ENCODE data around the gene TMEM59L. TPM values are rescaled to one million over a fixed set of nuclear protein-coding genes. Genes with fewer than 3 reads are reported as not detected.

Gene TMEM59L
- total RNA-seq, 2 experiments from 2014 or later, result 0.25 to 0.27 TPM

DNA sequence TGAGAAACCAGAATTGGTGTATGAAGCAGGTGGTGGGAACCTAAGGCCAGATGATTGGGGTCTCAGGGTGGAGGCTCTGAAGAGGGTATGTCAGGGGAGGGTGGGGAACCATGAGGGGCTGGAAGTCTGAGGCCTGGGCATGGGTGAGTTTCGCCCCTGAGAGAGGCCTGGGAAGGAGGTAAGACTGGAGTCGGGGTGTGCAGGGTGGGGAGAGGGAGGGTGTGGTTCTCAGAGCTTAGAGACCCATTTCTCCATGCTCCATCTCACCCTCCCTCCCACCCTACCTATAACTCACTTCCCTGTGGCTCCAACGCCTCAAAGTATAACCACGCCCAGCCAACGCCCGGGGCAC lies 23.1 kb downstream of the TMEM59L start:
- Histone ChIP-seq H3K9me3 (ENCODE audit: control insufficient read depth in 1 of 2, insufficient read depth in 1 of 2, low read length in 2 of 2) (no peaks in the 10 kb centered on the region), H3K27me3 (ENCODE audit: control insufficient read depth in 1 of 2, insufficient read depth in 2 of 2, low read length in 2 of 2) (no peaks in the 10 kb centered on the region), H3K4me3 (ENCODE audit: low read length) (no peak overlapping the region), H3K4me1 (ENCODE audit: insufficient read depth, low read length) (peaks cover 34% of the 10 kb centered on the region), H3K27ac (ENCODE audit: low read depth in 1 of 2, low read length in 2 of 2) (no peak overlapping the region), H3K36me3 (ENCODE audit: insufficient read depth, low read length) (no peaks in the 10 kb centered on the region)
- H3K9me3 Mint-ChIP-seq, result no peaks in the 10 kb centered on the region
- H3K4me1 Mint-ChIP-seq (ENCODE audit: low read depth), result peaks cover 35% of the 10 kb centered on the region
- H3K27ac Mint-ChIP-seq, result peak overlapping the region; percentile 83
- H3K27me3 Mint-ChIP-seq, result no peaks in the 10 kb centered on the region
- intact Hi-C loops (cut with DNase I, micrococcal nuclease), result loop anchor here (1.0 to 5.0 kb wide), 8 partner anchors 42 to 501 kb away; partner anchors contain the start of genes COPE (in 1 of the 2), DDX49 (in 1 of the 2), ELL (in 1 of the 2) and REX1BD (in 1 of the 2)
- DNase-seq (no peak), ATAC-seq (ENCODE audit: poor library complexity) (no peak)
- ChIA-PET POLR2A (interaction anchor here (1.7 kb wide), 1 partner anchor 47 kb away, joined by 10 read pairs; the partner anchor contains the start of gene REX1BD), CTCF (no interaction called here)
- H3K36me3 Mint-ChIP-seq (ENCODE audit: low read depth), result no peaks in the 10 kb centered on the region
- TF ChIP-seq, protein P1, sequence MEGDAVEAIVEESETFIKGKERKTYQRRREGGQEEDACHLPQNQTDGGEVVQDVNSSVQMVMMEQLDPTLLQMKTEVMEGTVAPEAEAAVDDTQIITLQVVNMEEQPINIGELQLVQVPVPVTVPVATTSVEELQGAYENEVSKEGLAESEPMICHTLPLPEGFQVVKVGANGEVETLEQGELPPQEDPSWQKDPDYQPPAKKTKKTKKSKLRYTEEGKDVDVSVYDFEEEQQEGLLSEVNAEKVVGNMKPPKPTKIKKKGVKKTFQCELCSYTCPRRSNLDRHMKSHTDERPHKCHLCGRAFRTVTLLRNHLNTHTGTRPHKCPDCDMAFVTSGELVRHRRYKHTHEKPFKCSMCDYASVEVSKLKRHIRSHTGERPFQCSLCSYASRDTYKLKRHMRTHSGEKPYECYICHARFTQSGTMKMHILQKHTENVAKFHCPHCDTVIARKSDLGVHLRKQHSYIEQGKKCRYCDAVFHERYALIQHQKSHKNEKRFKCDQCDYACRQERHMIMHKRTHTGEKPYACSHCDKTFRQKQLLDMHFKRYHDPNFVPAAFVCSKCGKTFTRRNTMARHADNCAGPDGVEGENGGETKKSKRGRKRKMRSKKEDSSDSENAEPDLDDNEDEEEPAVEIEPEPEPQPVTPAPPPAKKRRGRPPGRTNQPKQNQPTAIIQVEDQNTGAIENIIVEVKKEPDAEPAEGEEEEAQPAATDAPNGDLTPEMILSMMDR (IDR thresholded peaks at IDR 0.05), result no peak
- H3K4me3 Mint-ChIP-seq, result peak overlapping the region; percentile 91

DNA sequence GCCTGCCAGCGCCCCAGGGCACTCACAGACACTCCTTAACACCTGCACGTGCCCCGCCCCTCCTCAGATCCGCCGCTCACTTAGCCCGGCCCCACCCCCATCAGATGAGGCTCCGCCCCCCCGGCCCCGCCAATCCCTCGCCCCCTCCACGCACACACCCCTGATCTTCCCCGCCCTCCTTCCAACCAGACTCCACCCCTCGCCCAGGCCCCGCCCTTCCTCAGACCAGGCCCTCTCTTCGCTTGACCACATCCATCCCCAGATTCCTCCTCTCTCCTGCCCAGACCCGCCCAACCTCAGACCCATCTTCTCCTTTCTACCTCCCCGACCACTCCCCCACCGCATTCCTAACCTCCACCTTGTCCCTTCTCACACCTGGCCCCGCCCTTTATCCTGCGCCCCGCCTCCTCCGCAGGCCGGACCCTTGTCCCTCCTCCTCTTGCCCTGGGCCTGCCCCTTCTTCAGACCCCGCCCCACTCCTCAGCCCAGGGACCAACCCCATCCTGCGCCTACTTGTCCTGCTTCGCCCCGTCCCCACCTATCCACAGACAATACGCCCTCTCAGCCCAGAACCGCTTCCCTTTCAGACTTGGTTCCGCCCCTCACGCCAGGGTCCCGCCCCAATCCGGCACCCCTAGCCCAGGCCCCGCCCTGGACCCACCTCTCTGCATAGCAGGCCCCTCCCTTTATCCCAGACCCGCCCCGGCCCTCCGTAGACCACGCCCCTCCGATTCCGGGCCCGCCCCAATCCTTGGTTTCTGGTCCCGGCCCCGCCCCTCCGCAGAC lies 23.7 kb downstream of the TMEM59L start:
- H3K36me3 Mint-ChIP-seq (ENCODE audit: low read depth), result no peaks in the 10 kb centered on the region
- POLR2A ChIA-PET, result no interaction called here
- Histone ChIP-seq H3K36me3 (ENCODE audit: insufficient read depth, low read length) (no peaks in the 10 kb centered on the region), H3K4me1 (ENCODE audit: insufficient read depth, low read length) (peaks cover 34% of the 10 kb centered on the region), H3K4me3 (ENCODE audit: low read length) (peak overlapping the region; percentile 81), H3K27ac (ENCODE audit: low read depth in 1 of 2, low read length in 2 of 2) (peak overlapping the region; percentile 39 to 72), H3K27me3 (ENCODE audit: control insufficient read depth in 1 of 2, insufficient read depth in 2 of 2, low read length in 2 of 2) (no peaks in the 10 kb centered on the region), H3K9me3 (ENCODE audit: control insufficient read depth in 1 of 2, insufficient read depth in 1 of 2, low read length in 2 of 2) (no peaks in the 10 kb centered on the region)
- peak; percentile 98 to 100 (median 99) for DNase-seq
- H3K9me3 Mint-ChIP-seq, result no peaks in the 10 kb centered on the region
- no peaks in the 10 kb centered on the region for H3K27me3 Mint-ChIP-seq
- peak overlapping the region; percentile 91 for H3K4me3 Mint-ChIP-seq
- H3K27ac Mint-ChIP-seq, result peak overlapping the region; percentile 83
- intact Hi-C loops (cut with DNase I, micrococcal nuclease), result loop anchor here (1.0 to 5.0 kb wide), 8 partner anchors 42 to 501 kb away; partner anchors contain the start of genes COPE (in 1 of the 2), DDX49 (in 1 of the 2), ELL (in 1 of the 2) and REX1BD (in 1 of the 2)
- TF ChIP-seq, protein P1 (IDR thresholded peaks at IDR 0.05), result no peak
- CTCF ChIA-PET, result no interaction called here
- peak; percentile 86 for ATAC-seq (ENCODE audit: poor library complexity)
- H3K4me1 Mint-ChIP-seq (ENCODE audit: low read depth), result peaks cover 35% of the 10 kb centered on the region

DNA sequence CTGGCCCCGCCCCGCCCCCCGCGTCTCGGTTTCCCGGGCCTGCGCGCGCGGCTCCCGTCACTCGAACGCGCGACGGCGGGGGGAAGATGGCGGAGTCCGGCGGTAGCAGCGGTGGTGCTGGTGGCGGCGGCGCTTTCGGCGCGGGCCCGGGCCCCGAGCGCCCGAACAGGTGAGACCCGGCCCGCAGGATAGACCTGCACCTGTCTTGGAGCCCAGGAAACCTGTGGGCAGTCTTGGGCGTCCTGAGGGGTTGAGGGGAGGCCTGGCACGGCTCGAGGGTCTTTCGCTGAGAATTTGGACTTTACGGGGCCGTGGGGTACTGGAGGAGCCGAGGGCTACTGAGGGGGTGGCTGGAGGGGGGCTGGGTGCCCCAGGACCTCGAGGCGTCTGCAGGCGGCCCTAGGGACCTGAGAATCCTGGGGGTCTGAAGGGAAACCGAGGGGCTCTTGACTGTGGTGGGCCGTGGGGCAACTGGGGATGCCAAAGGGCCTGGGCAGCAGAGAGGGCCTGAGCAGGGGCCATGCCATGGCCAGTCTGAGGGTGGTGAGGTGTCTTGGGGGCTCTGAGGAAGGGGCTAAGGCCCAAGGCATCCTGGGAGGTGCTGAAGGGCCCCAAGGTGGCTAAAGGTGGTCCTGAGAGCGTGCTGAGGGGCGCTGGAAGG lies 24.4 kb downstream of the TMEM59L start, which contains the start of gene KLHL26:
Gene KLHL26, plus strand, starts transcription at position 60 of the 661 bp plus-strand sequence. Its CDS starts 27 bp downstream, at position 87.
- TF ChIP-seq, protein P1 (IDR thresholded peaks at IDR 0.05), result no peak
- Histone ChIP-seq H3K4me1 (ENCODE audit: insufficient read depth, low read length) (peaks cover 34% of the 10 kb centered on the region), H3K27me3 (ENCODE audit: control insufficient read depth in 1 of 2, insufficient read depth in 2 of 2, low read length in 2 of 2) (no peaks in the 10 kb centered on the region), H3K4me3 (ENCODE audit: low read length) (peak within 1 kb of the TSS; percentile 81), H3K36me3 (ENCODE audit: insufficient read depth, low read length) (no peaks in the 10 kb centered on the region), H3K27ac (ENCODE audit: low read depth in 1 of 2, low read length in 2 of 2) (peak within 1 kb of the TSS; percentile 72 to 84), H3K9me3 (ENCODE audit: control insufficient read depth in 1 of 2, insufficient read depth in 1 of 2, low read length in 2 of 2) (no peaks in the 10 kb centered on the region)
- intact Hi-C loops (cut with DNase I, micrococcal nuclease), result loop anchor here (1.0 to 5.0 kb wide), 9 partner anchors 43 to 500 kb away; partner anchors contain the start of genes COPE (in 1 of the 2), DDX49 (in 1 of the 2), ELL (in 1 of the 2) and REX1BD (in 1 of the 2)
- no peaks in the 10 kb centered on the region for H3K9me3 Mint-ChIP-seq
- ATAC-seq (ENCODE audit: poor library complexity) (no peak), DNase-seq (peak in 3 of 14 experiments; percentile 17 to 39 (median 23))
- H3K4me1 Mint-ChIP-seq (ENCODE audit: low read depth), result peaks cover 35% of the 10 kb centered on the region
- peak within 1 kb of the TSS; percentile 83 for H3K27ac Mint-ChIP-seq
- CTCF ChIA-PET, result no interaction called here
- no peaks in the 10 kb centered on the region for H3K27me3 Mint-ChIP-seq
- peak within 1 kb of the TSS; percentile 91 for H3K4me3 Mint-ChIP-seq
- no peaks in the 10 kb centered on the region for H3K36me3 Mint-ChIP-seq (ENCODE audit: low read depth)
- POLR2A ChIA-PET, result no interaction called here

Data from CD4-positive, alpha-beta T cell (primary cell).